Measurements from ENCODE around the gene LINGO3. TPM values are rescaled to one million over a fixed set of nuclear protein-coding genes. Genes with fewer than 3 reads are reported as not detected.

Gene LINGO3
- total and polyA plus RNA-seq, 2 of the 4 experiments (the other 2 are of a cell fraction) = not detected

DNA sequence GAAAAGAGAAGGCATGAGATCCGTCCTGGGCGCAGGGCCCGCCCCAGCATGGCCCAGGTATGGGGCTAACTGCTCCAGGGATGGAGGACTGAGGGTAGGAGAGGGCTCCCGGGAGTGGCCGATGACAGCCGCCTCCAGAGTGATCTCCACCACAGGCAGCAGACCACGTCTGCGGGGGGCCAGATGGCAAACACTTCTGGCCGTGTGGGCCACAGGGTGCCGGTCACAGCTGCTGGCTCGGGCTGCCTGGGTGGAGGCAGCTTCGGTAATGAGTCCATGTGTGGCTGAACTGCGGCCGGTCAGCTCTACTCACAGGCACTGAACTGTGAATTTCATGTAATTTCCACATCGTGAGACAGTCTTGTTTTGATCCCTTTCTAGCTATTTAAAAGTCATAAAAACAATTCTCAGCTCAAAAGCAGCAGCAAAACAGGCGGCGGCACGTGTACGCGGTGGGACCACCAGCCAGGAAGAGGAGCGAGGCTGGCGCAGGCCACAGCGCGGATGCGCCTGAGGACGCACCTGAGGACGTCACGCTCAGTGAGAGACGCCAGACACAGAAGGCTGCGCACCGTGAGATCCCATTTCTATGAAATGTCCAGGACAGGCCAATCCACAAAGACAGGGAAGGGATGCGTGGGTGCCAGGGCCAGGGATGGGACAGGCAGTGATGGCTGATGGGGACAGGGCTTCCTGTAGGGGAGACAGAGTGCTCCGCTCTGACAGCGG lies 16.4 kb upstream of the LINGO3 start:
- Histone ChIP-seq H4K8ac (ENCODE audit: low read depth in 2 of 2, low read length in 2 of 2) (no peak overlapping the region), H3K23ac (ENCODE audit: low read depth, low read length) (no peak overlapping the region), H3K56ac (ENCODE audit: extremely low read depth, insufficient read depth, low read length) (no peak overlapping the region), H3K9me1 (ENCODE audit: insufficient read depth, low read length) (no peaks in the 10 kb centered on the region), H3K36me3 (ENCODE audit: control insufficient read depth, insufficient read depth, low read length) (peaks cover 38% of the 10 kb centered on the region), H3K27me3 (ENCODE audit: control insufficient read depth, insufficient read depth, low read length) (no peaks in the 10 kb centered on the region), H3K9ac (ENCODE audit: low read depth, low read length) (no peak overlapping the region), H2AFZ (replicated peaks; ENCODE audit: low read length, poor library complexity) (no peak overlapping the region), H2BK120ac (ENCODE audit: low read depth, low read length) (no peak overlapping the region), H3K4ac (ENCODE audit: low read depth, low read length) (no peak overlapping the region), H3K18ac (ENCODE audit: low read depth, low read length) (no peak overlapping the region), H3K14ac (replicated peaks; ENCODE audit: low read depth, low read length) (no peak overlapping the region), H2BK5ac (ENCODE audit: low read depth, low read length, poor library complexity, severe bottlenecking) (no peak overlapping the region), H4K20me1 (ENCODE audit: insufficient read depth, low read length) (peaks cover 15% of the 10 kb centered on the region), H3K27ac (ENCODE audit: insufficient read depth, low read length) (no peak overlapping the region), H4K91ac (ENCODE audit: insufficient read depth, low read depth, low read length) (no peak overlapping the region), H3K79me1 (ENCODE audit: low read depth in 1 of 2, low read length in 2 of 2) (peaks cover 18 to 49% of the 10 kb centered on the region in 2 experiments), H2AK9ac (replicated peaks; ENCODE audit: low read depth, low read length, poor library complexity) (no peak overlapping the region), H3K4me2 (ENCODE audit: low read depth, low read length) (no peak overlapping the region), H3K9me3 (ENCODE audit: control insufficient read depth, insufficient read depth, low read length) (no peaks in the 10 kb centered on the region), H3K4me3 (ENCODE audit: insufficient read depth, low read depth, low read length) (no peak overlapping the region), H4K5ac (ENCODE audit: low read depth, low read length) (no peak overlapping the region), H2BK15ac (ENCODE audit: low read depth, low read length) (no peak overlapping the region), H2BK20ac (ENCODE audit: low read depth, low read length) (no peak overlapping the region), H2AK5ac (ENCODE audit: low read depth, low read length) (no peak overlapping the region), H3K4me1 (ENCODE audit: control insufficient read depth, insufficient read depth, low read length) (peaks cover 1% of the 10 kb centered on the region; the same call in 1 of the 2 replicates)
- WGBS, 2 experiments (ENCODE audit: extremely low coverage in 2 of 2, insufficient read length in 1 of 2) = 91% methylated on average over 26 of the region's 34 CpGs; no CpG with 5 or more reads in 1 of the 2 experiments
- dilution Hi-C loops (cut with HindIII; ENCODE audit: low sequenced_read_pairs, unreplicated experiment) (no loop called here), in situ Hi-C loops (cut with MboI; ENCODE audit: low sequenced_read_pairs) (no loop called here), intact Hi-C loops (cut with micrococcal nuclease) (no loop called here)
- TF ChIP-seq ELK1 (IDR thresholded peaks at IDR 0.05; ENCODE audit: borderline replicate concordance, low read depth, low read length) = no peak
- TF ChIP-seq RCOR1 (IDR thresholded peaks at IDR 0.05; ENCODE audit: insufficient replicate concordance, low read length) = no peak
- no peak for TF ChIP-seq RFX5 (IDR thresholded peaks at IDR 0.05; ENCODE audit: low read depth, low read length)
- no peak for TF ChIP-seq USF2 (IDR thresholded peaks at IDR 0.05; ENCODE audit: low read depth, low read length)
- no peak for TF ChIP-seq BHLHE40 (IDR thresholded peaks at IDR 0.05; ENCODE audit: low read depth, low read length)
- TF ChIP-seq RAD21 (IDR thresholded peaks at IDR 0.05; ENCODE audit: low read length) = no peak
- no peak for TF ChIP-seq MAZ (IDR thresholded peaks at IDR 0.05; ENCODE audit: borderline replicate concordance, low read depth, low read length)
- TF ChIP-seq CEBPB (IDR thresholded peaks at IDR 0.05; ENCODE audit: low read depth, low read length) = no peak
- no peak for TF ChIP-seq FOS (IDR thresholded peaks at IDR 0.05; ENCODE audit: low read depth, low read length)
- TF ChIP-seq MXI1 (IDR thresholded peaks at IDR 0.05; ENCODE audit: borderline replicate concordance, low read depth, low read length) = no peak
- no peak for TF ChIP-seq NFE2L2 (IDR thresholded peaks at IDR 0.05; ENCODE audit: low read depth, low read length)
- no peak for TF ChIP-seq CHD1 (IDR thresholded peaks at IDR 0.05; ENCODE audit: low read depth, low read length)
- TF ChIP-seq CTCF (conservative IDR thresholded peaks at IDR 0.05; ENCODE audit: low read depth, low read length) = no peak
- no peak for TF ChIP-seq POLR2A (IDR thresholded peaks at IDR 0.05; ENCODE audit: low read depth, low read length)
- TF ChIP-seq MAFK (IDR thresholded peaks at IDR 0.05; ENCODE audit: low read depth, low read length) = no peak
- no peak for TF ChIP-seq SMC3 (IDR thresholded peaks at IDR 0.05; ENCODE audit: low read depth, low read length)
- POLR2A ChIA-PET (ENCODE audit: unreplicated experiment) = no interaction called here
- no peak for DNase-seq
- BruUV-seq (replicated peaks) = no TSS peak
- ATAC-seq (ENCODE audit: low read depth) = no peak
- CTCF ChIA-PET = no interaction called here
